GM23248 (cell line): ENCODE results near the gene LRRC51. TPM values are rescaled to one million over a fixed set of nuclear protein-coding genes. Genes with fewer than 3 reads are reported as not detected.

ENCODE experiments used
- DNase-seq: peaks from one replicate; pipeline ENCODE4 v3.0.0-alpha.2; 2015
- H2AFZ ChIP-seq: fragments of 200-600 bp; sonication (generic); 2 replicates; pipeline ENCODE4 v1.6.1; 2016; ENCODE audit warnings: antibody characterized with exemption
- H3F3A ChIP-seq: fragments of 200-600 bp; sonication (generic); 2 replicates; pipeline ENCODE4 v1.6.1; 2016; ENCODE audit warnings: mild to moderate bottlenecking, antibody characterized with exemption, mixed run types; ENCODE audit not compliant: insufficient read depth
- H3K27ac ChIP-seq: fragments of 200-600 bp; sonication (generic); 2 replicates; pipeline ENCODE4 v1.5.1; 2016; ENCODE audit warnings: mild to moderate bottlenecking
- H3K27me3 ChIP-seq: fragments of 200-600 bp; sonication (generic); replicated peaks from 2 replicates; pipeline ENCODE4 v1.6.1; 2016; ENCODE audit warnings: mild to moderate bottlenecking; ENCODE audit not compliant: insufficient read depth
- H3K36me3 ChIP-seq: fragments of 200-600 bp; sonication (generic); 2 replicates; pipeline ENCODE4 v1.6.1; 2016; ENCODE audit warnings: low read depth, mild to moderate bottlenecking
- H3K4me1 ChIP-seq: fragments of 200-600 bp; sonication (generic); 2 replicates; pipeline ENCODE4 v1.6.1; 2016; ENCODE audit warnings: mild to moderate bottlenecking; ENCODE audit not compliant: insufficient read depth
- H3K4me2 ChIP-seq: fragments of 200-600 bp; sonication (generic); one replicate; pipeline ENCODE4 v1.6.1; 2016; ENCODE audit warnings: mild to moderate bottlenecking; ENCODE audit not compliant: unreplicated experiment
- H3K4me3 ChIP-seq: fragments of 200-600 bp; sonication (generic); 2 replicates; pipeline ENCODE4 v1.5.1; 2016; ENCODE audit warnings: mild to moderate bottlenecking
- H3K79me2 ChIP-seq: fragments of 200-600 bp; sonication (generic); 2 replicates; pipeline ENCODE4 v1.6.1; 2016; ENCODE audit warnings: mild to moderate bottlenecking; ENCODE audit not compliant: insufficient read depth
- H3K9ac ChIP-seq: fragments of 200-600 bp; sonication (generic); 2 replicates; pipeline ENCODE4 v1.6.1; 2016; ENCODE audit warnings: mild to moderate bottlenecking
- H3K9me2 ChIP-seq: fragments of 200-600 bp; sonication (generic); 2 replicates; pipeline ENCODE4 v1.6.1; 2016; ENCODE audit warnings: mixed run types, mild to moderate bottlenecking, moderate library complexity; ENCODE audit not compliant: insufficient read depth
- H3K9me3 ChIP-seq: fragments of 200-600 bp; sonication (generic); one replicate; pipeline ENCODE4 v1.6.1; 2017; ENCODE audit warnings: low read depth
- H4K20me1 ChIP-seq: fragments of 200-600 bp; sonication (generic); 2 replicates; pipeline ENCODE4 v1.6.0; 2016; ENCODE audit not compliant: insufficient read depth
- EZH2 ChIP-seq: fragments of 200-600 bp; sonication (generic); IDR thresholded peaks from 2 replicates; pipeline ENCODE4 v1.6.1; 2018; ENCODE audit warnings: antibody characterized with exemption, mild to moderate bottlenecking; ENCODE audit not compliant: insufficient read depth, poor library complexity, severe bottlenecking
- EZH2phosphoT487 ChIP-seq: fragments of 200-600 bp; sonication (generic); IDR thresholded peaks from 2 replicates; pipeline ENCODE4 v1.6.1; 2018; ENCODE audit warnings: antibody characterized with exemption, moderate library complexity, mild to moderate bottlenecking, low read depth; ENCODE audit not compliant: insufficient read depth
- WGBS, 2 experiments: methylation state at CpG; one replicate each; pipeline ENCODE4 v1.1.6; 2015 to 2017; ENCODE audit warnings: low lambda C conversion rate in 2 of 2, low coverage in 1 of 2; ENCODE audit errors: missing lambda C conversion rate in 2 of 2; 5-methylcytosine and 5-hydroxymethylcytosine counted together
- in situ Hi-C: fragments of 300-500 bp; cut with MboI; formaldehyde crosslinking; loops from 2 replicates; pipeline ENCODE4 v1.15.0; 2020
- polyA plus RNA-seq: library from polyadenylated mRNA; unstranded; fragments of >200 nt; fragmentation: Nextera tagmentation; extraction: Ambion mirVana; gene quantifications from 2 replicates; pipeline ENCODE4 v1.2.1, GENCODE V29; 2016
- total RNA-seq: library from RNA; depleted of rRNA; stranded (reverse); fragments of >200 nt; shearing (Covaris generic); gene quantifications from 2 replicates; pipeline ENCODE4 v1.2.3, GENCODE V29; 2014; rRNA removed

Gene LRRC51
- total RNA-seq: 7.1 and 7.8 TPM in 2 replicates
- polyA plus RNA-seq: 7.5 and 9.4 TPM in 2 replicates

DNA sequence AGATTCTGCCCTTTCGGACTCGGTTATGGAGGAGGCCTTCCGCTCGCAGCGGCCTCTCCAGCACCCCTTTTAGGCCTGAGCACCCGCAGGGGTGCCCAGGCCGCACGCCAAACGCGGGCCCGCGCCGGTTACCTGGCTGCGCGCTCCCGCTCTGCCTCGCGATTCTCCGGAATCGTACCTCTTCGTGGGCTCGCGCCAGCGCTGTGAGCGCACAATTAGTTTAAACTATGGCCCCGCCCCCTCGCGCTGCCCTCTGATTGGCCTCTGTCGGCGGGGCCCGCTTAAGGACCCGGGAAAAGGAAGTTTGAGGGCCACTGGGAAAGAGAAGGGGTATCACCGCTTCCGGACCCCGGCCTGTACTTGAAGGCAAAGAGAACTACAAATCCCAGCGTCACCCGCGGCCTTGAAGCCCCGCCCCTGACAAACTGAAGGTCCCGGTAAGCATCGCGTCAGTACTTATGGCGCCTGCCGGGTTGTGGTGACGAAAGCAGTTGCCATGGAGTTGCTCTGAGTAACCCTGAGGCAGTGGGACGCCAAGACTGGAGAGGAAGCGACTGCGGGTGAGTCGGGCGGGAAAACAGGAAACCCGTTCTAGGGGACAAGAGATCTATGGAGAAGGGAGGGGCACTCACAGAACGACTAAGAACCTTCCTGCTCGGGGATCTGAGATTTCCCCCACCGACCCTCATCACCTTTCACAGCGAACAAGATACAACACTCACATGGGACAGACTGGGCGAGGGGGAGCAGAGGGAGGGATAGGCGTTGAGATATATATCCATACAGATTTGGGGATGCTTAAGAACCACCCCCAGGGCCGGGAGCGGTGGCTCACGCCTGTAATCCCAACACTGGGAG, at the start of gene LRRC51, which contains the start of gene NUMA1:
Gene LRRC51, plus strand, starts transcription at position 525 of the 858 bp plus-strand sequence. CDS start 8,234 bp downstream, outside the sequence.
Gene NUMA1, minus strand, starts transcription at position 217 of the 858 bp plus-strand sequence. CDS start 44,599 bp downstream, outside the sequence.
- no peaks in the 10 kb centered on the region for H4K20me1 ChIP-seq
- peaks cover 47% of the 10 kb centered on the region for H3K79me2 ChIP-seq
- TF ChIP-seq EZH2 (no peak), EZH2phosphoT487 (no peak)
- H3K4me3 ChIP-seq: peak within 1 kb of the TSS; percentile 89
- in situ Hi-C loops: no loop called here
- no peaks in the 10 kb centered on the region for H3K36me3 ChIP-seq
- WGBS, 2 experiments: 1 to 2% methylated on average over 56 to 60 of the region's 60 CpGs
- H3K4me1 ChIP-seq: peaks cover 12% of the 10 kb centered on the region
- peak within 1 kb of the TSS; percentile 85 for H3K9ac ChIP-seq
- peak; percentile 100 for DNase-seq
- H3K4me2 ChIP-seq: peak within 1 kb of the TSS; percentile 97
- peak within 1 kb of the TSS; percentile 85 for H2AFZ ChIP-seq
- H3K9me3 ChIP-seq: no peaks in the 10 kb centered on the region
- H3K9me2 ChIP-seq: no peaks in the 10 kb centered on the region
- H3K27ac ChIP-seq: peak within 1 kb of the TSS; percentile 87
- peaks cover 31% of the 10 kb centered on the region for H3F3A ChIP-seq
- H3K27me3 ChIP-seq: no peaks in the 10 kb centered on the region

DNA sequence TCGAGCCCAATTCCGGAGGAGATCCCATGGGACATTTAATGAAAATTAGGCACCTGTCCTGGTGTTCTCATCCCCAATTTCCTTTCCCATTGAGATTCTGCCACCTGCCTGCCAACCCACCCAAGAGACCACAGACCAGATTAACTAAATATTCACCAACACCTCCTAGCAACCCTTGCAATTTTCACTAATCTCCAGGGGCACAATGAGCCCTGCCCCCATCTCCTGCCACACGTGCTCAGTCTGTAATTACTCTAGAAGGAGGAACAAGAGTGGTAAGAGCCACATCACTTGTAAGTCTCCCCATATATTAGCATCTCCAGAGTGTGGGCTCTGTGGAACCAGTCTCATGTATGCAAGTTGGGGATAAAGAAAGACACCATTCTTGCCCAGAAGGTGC, 44.0 kb upstream of the LRRC51 start:
- WGBS, 2 experiments: 65 to 69% methylated on average over 3 of the region's 3 CpGs
- H3K9ac ChIP-seq: no peak overlapping the region
- H2AFZ ChIP-seq: no peak overlapping the region
- no peak for DNase-seq
- in situ Hi-C loops: no loop called here
- no peaks in the 10 kb centered on the region for H3K9me2 ChIP-seq
- H3K4me3 ChIP-seq: no peak overlapping the region
- H4K20me1 ChIP-seq: no peaks in the 10 kb centered on the region; the same call in 1 of the 2 replicates
- H3K4me2 ChIP-seq: no peak overlapping the region
- no peaks in the 10 kb centered on the region for H3K9me3 ChIP-seq
- H3K79me2 ChIP-seq: peaks cover 91% of the 10 kb centered on the region
- H3K27ac ChIP-seq: no peak overlapping the region
- peaks cover 25% of the 10 kb centered on the region for H3K36me3 ChIP-seq
- peaks cover 31% of the 10 kb centered on the region for H3F3A ChIP-seq
- peaks cover 29% of the 10 kb centered on the region for H3K4me1 ChIP-seq
- H3K27me3 ChIP-seq: no peaks in the 10 kb centered on the region
- no peak for TF ChIP-seq EZH2phosphoT487

DNA sequence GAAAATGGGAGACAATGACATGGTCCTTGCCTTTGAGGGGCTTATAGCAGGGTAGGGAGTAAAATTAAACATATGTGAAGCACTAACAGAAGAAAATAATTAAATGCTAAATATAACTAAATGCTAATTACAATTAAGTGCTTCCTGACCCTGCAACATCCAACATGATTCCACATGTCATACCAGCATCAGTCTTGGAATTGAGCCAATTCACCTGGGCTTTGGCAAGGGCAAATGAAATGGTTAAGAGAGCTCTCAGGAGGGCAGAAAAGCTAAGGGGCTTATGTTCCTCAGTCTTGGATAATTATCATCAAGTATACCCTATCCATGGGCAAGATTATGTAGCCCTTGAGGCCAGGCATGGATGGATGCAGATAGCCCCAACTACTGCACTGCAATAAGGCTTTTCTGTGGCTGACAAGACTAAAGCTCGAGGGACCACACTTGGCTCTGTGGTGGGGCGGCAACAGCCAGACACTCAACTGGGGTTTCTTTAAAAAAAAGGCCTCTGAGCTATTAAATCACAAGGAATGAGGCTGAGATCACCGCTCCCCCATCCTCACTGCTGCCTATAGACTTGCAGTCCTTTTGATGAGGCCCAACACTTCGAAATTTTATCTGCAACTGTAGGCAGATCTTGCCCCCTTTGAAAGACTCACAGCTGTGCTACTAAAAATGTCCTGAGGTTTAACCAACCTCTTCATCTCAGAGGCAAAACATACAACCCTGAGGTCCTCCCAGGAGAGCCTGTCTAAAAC, 42.9 kb upstream of the LRRC51 start:
- Histone ChIP-seq H3K4me2 (peak overlapping the region; percentile 93), H3K27me3 (no peaks in the 10 kb centered on the region), H3F3A (peaks cover 37% of the 10 kb centered on the region), H2AFZ (no peak overlapping the region), H3K27ac (peak overlapping the region; percentile 99), H3K4me1 (peaks cover 38% of the 10 kb centered on the region), H3K9ac (peak overlapping the region; percentile 98), H3K9me2 (no peaks in the 10 kb centered on the region), H4K20me1 (no peaks in the 10 kb centered on the region; the same call in 1 of the 2 replicates), H3K79me2 (peaks cover 89% of the 10 kb centered on the region), H3K4me3 (peak overlapping the region; percentile 95), H3K9me3 (no peaks in the 10 kb centered on the region), H3K36me3 (peaks cover 21% of the 10 kb centered on the region)
- peak; percentile 56 for DNase-seq
- TF ChIP-seq EZH2phosphoT487: no peak
- 11 to 15% methylated on average over 4 of the region's 4 CpGs for WGBS, 2 experiments
- in situ Hi-C loops: no loop called here

- in situ Hi-C loops: no loop called here
- H4K20me1 ChIP-seq: no peaks in the 10 kb centered on the region; the same call in 1 of the 2 replicates
Observed at GRCh38 chr11:72038491-72038890, 42.2 kb upstream of the LRRC51 start.

More at GRCh38 chr11:72038491-72038890, 42.2 kb upstream of the LRRC51 start:
- Histone ChIP-seq H3K79me2 (peaks cover 89% of the 10 kb centered on the region), H3K27me3 (no peaks in the 10 kb centered on the region), H3K36me3 (peaks cover 13% of the 10 kb centered on the region), H3K9me3 (no peaks in the 10 kb centered on the region), H3K4me2 (peak overlapping the region; percentile 93), H3F3A (peaks cover 42% of the 10 kb centered on the region), H3K27ac (peak overlapping the region; percentile 99), H3K9ac (peak overlapping the region; percentile 98), H2AFZ (no peak overlapping the region; the same call in 1 of the 2 replicates), H3K4me1 (peaks cover 40% of the 10 kb centered on the region), H3K9me2 (no peaks in the 10 kb centered on the region), H3K4me3 (peak overlapping the region; percentile 95)
- WGBS, 2 experiments: 3 to 6% methylated on average over 2 of the region's 2 CpGs
- TF ChIP-seq EZH2: no peak
- no peak for TF ChIP-seq EZH2phosphoT487
- DNase-seq: peak; percentile 86
